Activated CD8-positive, alpha-beta memory T cell treated with anti-CD3 and anti-CD28 coated beads for 24 hours (primary cell): Measurements from ENCODE around the gene UBE3D.
"Not testable (repeated sequence)": the region's sequence is repeated elsewhere in the genome, so short reads cannot be mapped to it uniquely, and the experiment has no call there.

ENCODE experiments used
- DNase-seq: peaks from one replicate; pipeline ENCODE4 v3.0.0-alpha.2; 2020

UBE3D gene

DNA sequence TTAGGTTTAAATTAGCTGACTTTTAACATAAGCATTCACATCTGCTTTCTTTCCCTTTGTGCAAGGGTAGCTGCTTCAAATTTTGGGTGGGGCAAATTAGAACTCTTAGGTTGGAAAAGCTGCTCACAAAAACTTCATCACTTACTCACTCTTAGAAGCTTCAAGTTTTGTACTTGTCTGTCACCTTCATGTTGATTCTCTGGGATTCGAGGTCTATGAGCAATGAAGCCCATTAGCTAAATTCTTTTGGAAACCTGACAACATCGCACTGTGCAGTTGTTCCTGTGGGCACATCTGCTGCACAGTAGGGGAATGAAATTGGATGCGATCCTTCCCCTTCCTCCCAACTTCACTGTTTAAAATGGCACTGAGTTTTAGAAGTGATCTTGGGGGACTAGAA, 156.1 kb downstream of the UBE3D start:
- DNase-seq, result no peak

DNA sequence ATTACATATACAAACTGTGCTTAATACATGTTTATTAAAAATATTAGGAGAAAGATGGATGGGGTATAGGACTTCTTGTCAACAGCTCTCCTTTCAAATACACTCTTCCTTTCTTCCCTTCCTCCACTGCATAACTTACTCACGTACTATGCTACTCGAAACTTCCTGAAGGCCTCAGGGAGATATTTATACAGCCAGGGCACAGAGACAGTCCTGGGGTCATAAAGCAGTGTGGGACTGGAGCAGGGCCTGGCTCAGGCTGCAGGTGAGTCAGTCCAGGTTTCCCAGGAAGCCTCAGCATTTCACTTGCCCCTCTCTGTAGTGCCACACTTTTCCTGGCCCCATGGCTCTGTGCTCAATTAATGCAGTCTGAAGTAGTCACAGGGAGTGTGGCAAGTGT, 157.0 kb downstream of the UBE3D start:
- no peak for DNase-seq

DNA sequence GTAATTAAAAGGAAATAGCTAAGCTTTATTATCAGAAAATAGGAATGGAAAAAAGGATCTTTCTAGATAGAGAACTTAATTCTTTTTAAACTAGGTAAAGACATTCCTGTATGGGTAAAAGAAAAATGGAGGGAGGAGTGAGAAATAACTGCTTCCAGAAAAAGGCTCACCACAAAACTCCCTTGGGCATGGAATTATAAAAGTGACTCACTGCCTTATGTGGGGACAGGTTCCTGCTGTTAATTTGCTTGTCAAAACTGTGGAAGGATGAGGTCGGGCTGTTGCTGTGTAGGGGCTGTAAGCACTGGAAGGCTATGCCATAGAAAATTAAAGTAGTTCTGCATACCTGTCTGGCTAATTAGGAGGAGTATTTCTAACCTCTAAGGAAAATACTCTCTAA, 158.7 kb downstream of the UBE3D start:
- no peak for DNase-seq

DNA sequence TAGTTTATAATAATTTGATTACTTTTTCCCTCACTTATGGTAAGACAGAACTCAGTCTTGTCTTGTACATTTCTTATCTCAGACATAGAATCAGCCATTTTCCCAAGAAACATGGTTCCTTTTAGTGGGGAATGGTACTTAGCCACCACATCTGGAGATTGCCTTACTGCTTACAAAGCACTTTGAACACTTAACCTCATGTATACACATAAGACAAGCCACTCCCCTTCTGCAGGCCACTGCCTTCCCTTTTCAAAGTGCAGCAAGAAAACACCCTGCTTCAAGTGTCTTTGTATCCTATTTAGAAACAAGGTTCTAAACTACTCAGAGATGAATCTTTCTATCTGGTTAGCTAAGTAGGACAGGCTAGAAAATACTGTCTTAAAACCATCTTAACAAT, 159.2 kb downstream of the UBE3D start:
- no peak for DNase-seq

DNA sequence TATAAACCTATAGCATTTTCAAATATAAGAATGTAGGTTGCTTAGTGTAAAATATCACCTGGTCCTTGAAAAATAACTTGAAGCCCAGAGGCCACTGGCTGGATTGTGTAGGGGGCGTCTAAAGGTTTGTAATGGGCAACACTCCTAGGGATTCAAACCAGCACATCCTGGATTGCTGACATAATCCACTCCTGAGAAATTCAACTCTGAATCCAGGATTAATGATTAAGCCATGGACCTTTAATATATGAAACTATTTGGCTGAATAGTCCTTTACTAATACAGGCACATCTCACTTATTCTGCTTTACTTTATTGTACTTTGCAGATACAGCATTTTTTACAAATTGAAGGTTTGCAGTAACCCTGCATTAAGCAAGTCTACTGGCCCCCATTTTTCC, 160.8 kb downstream of the UBE3D start:
- no peak for DNase-seq

DNA sequence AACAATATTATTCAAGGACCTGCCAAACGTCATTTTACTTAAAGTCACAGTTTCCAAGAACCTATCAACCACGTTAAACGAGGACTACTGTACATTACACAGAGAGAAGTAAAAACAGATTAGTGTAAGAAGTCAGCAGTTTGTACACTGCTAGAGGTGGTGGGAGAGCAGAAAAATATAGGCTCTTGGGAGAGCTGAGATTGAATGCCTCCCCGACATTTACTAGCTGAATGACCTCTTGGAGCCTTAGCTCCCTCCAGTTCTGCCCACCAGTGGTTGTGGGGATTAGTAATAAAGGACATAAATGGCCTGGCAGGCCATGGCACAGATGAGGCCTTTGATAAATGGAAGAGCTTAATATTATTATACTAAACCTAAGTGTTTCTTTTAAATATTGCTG, 161.4 kb downstream of the UBE3D start:
- DNase-seq, result no peak

DNA sequence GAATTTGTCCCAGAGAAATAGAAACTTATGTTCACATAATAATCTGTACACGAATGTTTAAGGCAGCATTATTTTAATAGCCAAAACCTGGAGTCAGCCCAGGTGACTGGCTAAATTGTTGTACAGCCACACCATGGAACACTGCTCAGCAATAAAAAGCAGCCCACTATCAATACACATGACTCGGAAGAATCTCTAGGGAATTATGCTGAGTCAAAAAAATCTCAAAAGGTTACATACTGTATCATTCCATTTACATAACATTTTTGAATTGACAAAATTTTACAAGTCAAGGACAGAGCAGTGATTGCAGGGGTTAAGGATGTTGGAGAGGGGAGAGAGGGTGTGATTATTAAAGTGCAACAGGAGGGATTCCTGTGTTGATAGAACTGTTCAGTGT, 163.4 kb downstream of the UBE3D start:
- DNase-seq, result no peak

- DNase-seq, result no peak
Observed at GRCh38 chr6:82894653-82895259, 170.9 kb downstream of the UBE3D start.

DNA sequence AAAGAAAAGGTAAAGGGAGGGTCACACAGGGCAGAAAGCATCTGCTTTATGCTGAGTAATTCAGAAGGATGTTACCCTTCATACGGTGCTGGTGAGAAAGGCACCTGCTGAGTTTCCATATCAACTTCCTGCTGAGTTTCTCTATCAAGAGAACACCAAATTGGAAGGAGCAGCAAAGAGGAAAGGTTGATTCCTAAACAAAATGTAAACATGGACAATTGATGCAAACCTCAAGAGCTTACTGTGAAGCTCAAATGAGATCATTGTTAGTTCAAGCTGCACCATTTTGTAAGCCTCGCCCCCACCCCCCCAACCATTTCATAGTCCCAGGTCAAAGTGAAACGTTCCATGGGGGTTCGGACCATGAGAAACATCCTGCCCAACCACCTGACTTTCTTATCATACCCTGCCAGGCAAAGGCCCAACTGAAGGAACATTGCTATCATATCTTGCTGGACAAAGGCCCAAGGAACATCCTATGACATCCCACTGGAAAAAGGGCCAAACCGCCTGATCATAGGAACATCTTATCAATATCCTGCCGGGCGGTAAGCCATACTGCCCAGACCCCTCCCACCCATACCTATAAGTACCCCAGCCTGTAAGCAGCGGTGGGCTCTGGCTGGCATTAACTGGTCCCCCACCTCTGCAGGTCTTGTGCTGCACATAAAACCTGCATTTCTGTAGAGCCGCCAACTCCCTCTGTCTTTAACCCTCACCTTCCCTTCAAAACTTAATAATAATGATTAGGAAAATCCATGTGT, 171.6 kb downstream of the UBE3D start:
- no peak for DNase-seq

GRCh38 chr6:82891503-82891902, 174.1 kb downstream of the UBE3D start:
- DNase-seq, result not testable (repeated sequence)

DNA sequence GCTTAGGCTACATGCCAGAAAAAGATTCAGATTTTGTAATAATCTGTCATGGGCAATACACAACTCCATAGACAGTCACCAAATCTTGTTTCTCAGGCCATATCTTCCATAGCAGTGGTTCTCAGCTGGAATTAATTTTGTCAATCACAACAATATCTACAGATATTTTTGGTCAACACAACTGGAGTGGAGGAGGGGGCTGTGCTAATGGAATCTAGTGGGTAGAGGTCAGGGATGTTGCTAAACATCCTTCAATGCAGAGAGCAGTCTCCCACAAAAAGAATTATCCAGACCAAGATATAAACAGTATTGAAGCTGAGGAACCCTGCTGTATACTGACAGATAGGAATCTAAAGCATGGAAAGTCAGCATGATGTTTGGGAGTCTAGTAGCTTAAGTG, 174.6 kb downstream of the UBE3D start:
- DNase-seq, result no peak

DNA sequence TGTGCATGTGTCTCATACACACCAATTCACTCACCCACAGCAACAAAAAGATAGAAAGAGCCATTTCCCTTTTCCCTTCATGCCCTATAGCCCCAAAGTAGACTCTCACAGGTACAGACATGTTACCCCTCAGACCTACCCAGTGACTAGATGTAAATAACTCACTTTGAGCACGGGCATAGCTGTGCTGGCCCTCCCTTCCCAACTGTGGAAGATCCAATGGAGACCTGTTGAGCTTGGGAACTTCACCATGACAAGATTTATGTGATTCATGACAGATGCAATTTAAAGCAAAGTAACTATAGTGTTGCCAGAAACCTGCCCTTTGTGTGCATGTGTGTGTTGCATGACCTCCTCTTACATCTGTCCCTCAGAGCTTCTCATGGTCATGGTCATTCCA, 175.4 kb downstream of the UBE3D start:
- no peak for DNase-seq

GRCh38 chr6:82889143-82889542, 176.5 kb downstream of the UBE3D start:
- DNase-seq, result no peak

DNA sequence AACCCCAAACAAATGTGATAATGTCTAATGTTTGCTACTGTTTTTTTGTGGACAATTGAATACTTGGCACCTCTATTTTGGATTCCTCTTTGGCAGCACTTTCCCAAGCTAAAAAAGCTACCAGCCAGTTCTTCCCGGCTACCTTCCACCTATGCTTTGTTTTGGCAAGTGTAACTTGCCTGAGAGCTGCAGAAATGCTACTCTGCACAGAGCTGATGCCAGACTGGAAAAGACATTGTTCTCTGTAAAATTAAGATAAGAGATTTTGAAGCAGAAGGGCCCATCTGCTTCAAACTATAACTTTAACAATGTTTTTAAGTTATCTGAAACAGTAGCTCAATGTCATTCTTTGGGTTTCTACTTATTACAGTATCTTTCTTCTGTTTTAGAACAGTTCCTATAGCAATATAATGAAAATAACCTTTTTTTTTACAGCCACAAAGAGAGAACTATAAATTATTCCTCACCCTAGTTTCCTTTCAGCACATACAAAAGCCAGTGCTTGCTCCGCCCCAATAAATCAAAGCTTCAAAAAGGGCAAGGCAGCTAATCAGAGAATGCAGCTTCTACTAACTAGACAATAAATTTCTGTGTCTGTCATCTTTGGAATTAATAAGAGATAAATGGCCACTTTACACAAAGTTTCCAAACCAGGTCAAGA, 183.1 kb downstream of the UBE3D start:
- DNase-seq, result no peak

GRCh38 chr6:82881519-82881918, 184.1 kb downstream of the UBE3D start:
- DNase-seq, result no peak

DNA sequence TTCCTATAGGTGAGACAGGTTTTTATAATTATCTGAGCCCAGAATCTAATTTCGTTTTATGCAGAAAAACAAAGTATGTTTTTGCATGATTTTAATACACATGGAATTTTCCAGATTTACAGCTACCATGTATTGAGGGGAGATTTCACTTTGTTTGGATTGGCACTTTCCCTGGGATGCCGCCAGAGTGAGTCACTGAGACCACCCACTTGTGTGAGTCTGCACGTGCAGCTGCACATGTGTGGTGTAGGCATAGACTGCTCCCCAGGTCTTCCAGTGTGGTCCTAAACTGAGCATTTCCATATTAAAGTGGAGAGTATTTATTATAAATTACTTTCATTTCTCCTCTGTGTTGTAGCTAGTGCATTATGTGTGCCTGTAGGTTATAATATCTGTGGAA, 186.8 kb downstream of the UBE3D start:
- no peak for DNase-seq

DNA sequence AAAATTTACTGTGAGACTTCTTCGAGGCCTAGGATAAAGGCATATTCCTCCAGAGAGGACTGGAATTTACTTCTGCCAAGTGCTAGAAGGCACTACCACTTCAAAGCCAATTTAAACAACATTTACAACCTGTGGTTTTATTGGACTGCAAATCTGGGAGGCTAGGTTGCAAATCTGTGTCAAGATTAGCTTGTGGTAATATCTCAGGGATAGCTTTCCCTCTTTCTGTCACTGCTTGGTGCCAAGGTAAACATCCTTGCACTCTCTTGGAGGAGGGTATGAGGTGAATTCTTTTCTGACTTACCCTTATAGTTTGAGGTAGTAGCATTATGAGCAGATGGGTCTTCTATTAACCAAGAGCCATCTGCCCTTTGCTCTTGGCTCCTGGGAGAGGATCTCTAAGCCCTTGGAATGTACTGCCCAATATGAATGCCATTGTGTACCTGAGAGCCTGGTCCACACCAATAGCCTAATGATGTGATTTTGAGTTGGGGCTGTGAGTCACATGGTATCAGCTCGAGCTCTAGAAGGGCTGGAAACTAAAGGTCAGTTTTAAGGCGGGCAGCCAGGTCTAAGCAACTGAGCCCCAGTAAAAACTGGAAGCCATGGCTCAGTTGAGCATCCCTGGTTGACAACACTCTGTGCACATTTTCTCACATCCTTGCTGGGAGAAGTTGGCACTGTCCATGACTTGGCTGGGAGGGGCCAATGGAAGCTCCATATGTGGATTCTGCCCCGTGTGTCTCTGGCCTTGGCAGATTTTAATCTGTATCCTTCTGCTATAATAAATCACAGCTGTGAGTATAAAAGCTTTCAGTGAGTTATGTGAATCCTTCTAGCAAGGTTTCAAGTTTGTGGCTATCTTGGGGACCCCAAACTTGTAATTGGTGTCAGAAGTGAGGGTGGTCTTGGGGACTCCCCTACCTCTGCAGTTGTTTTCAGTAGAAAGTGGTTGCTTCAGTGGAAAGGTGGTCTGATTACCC, 188.1 kb downstream of the UBE3D start:
- no peak for DNase-seq

DNA sequence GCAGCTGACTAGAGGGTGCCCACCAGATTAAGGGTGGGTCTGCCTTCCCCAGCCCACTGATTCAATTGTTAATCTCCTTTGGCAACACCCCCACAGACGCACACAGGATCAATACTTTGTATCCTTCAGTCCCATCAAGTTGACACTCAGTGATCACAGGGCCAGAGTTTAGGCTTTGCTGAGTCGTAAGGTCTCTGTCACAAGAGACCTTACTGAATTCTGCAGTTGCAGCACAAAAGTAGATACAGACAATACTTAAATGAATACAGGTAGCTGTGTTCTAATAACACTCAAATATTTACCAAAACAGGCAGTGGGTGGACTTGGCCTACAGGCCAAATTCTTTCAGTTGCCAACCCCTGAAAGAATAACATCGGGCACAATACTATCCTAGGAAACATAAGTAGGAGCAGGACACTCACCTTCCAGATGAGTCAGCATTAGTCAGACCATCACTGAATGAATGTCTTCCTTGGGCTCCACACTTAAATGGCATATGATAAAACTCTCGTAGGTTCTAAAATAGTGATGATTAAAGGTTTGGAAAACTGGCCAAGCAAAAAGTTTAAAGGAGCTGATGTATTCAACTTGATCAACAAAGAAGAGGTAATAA, 190.0 kb downstream of the UBE3D start:
- no peak for DNase-seq

GRCh38 chr6:82874867-82875266, 190.8 kb downstream of the UBE3D start:
- DNase-seq, result no peak

DNA sequence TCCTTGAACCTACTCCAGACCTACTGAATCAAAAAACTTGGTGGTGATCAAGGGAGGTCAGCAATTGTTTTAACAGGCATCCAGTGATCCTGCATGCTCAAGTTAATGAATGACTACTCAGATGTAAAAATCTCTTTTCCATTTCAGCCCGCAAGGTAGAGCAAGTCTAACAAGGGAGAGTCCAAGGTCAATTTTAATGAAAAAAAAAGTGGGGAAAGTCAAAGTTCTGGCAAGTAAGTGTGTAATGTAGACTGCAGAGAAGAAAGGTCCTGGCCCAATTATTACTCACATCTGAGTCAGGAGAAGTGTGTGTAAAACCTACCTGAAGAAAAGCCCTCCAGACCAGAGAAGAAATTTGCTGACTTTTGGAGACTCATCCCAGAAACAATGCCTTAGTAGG, 193.5 kb downstream of the UBE3D start:
- DNase-seq, result no peak

GRCh38 chr6:82870582-82871172, 195.0 kb downstream of the UBE3D start:
- no peak for DNase-seq

DNA sequence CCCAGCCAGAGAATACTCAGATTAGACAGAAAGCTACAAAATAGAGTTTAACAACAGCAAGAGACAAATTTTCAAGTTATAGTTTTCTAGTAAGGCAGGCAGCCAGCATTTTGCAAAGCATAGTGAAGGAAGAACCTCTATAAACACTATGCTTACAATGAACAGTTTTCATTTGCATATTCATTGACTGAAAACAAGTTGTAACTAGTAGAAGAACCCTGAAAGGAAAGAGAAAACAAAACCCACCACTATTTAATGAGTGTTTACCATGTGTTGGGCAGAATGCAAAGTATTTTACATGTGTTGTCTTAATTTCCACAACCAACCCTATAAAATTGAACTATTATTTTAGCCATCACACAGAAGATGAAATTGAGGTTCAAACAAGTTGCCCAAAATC, 196.1 kb downstream of the UBE3D start:
- no peak for DNase-seq
